HG02678 (cell line): ENCODE measurements around the gene TXNRD2.
"Not testable (repeated sequence)": the region's sequence is repeated elsewhere in the genome, so short reads cannot be mapped to it uniquely, and the experiment has no call there.

Experiments
- ATAC-seq: cut with Tn5 transposase; IDR thresholded peaks from one replicate; pipeline ENCODE4 v1.9.1; 2021; ENCODE audit warnings: mild to moderate bottlenecking, moderate library complexity; ENCODE audit not compliant: unreplicated experiment

The TXNRD2 gene

GRCh38 chr22:19928207-19928606 is 13.4 kb downstream of the TXNRD2 start:
- no peak for ATAC-seq

GRCh38 chr22:19927696-19928095 is 13.9 kb downstream of the TXNRD2 start:
- ATAC-seq = no peak

- ATAC-seq = not testable (repeated sequence)
Observed at GRCh38 chr22:19926028-19926427, 15.6 kb downstream of the TXNRD2 start.

DNA sequence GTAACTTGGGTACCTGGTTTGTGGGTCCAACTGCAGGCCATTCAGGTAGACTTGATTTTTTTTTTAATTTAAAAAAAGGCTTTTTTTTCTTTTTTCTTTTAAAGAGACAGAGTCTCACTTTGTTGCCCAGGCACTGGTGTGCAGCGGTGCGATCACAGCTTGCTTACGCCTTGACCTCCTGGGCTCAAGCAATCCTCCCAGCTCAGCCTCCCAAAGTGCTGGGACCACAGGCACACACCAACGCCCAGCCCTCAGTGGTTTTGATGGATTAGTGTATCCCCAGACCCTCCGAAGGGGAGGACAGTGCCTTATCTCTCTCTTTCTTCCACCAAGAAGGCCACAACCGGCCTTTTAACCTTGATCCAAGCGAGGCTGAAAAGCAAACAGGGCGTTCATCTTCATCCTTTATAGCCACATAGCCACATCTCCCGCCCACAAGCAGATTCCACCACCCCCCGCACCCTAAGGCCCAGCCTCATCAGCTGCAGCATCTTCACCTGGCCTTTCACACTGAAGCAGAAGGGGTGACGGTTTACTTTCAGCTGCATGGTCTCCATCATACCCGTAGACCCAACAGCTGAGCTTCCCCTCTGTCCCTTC is 17.6 kb downstream of the TXNRD2 start:
- no peak for ATAC-seq

GRCh38 chr22:19921544-19922081 is 20.0 kb downstream of the TXNRD2 start:
- no peak for ATAC-seq

GRCh38 chr22:19919701-19920363 is 21.8 kb downstream of the TXNRD2 start:
- ATAC-seq = no peak

DNA sequence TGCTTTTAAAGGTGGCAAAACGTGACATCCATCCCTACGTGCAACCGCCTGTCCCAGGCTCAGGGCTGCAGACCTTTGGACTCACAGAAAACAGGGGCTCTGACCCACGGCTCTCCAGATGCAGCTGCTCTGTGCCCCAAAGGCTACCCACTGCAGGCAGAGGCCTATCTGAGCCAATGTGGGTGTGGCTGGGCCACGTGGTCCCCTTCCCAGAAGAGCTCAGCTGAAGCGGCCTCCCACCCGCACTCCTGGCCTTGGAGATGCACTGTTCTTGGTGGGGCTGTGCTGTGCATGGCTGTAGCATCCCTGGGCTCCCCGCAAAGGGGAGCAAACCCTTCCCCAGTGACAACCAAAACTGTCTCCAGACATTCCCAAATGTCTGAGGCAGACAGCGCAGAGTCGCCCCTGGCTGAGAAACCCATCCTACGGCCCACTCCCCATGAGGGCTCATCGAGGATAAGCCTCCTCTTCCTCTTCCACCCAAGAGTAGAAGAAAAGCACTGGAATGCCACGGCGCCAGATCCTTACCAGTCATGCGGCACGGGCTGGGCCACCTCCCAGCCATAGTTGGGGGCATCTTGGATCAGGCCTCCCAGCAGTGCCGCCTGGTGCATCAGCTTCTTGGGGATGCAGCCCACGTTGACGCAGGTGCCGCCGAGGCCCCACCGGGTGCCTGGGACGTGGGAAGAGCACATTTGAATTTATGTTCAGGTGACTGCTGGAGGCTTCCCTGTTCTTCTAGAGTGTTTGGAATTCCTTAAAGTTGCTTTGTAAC is 23.1 kb downstream of the TXNRD2 start:
- ATAC-seq = no peak

DNA sequence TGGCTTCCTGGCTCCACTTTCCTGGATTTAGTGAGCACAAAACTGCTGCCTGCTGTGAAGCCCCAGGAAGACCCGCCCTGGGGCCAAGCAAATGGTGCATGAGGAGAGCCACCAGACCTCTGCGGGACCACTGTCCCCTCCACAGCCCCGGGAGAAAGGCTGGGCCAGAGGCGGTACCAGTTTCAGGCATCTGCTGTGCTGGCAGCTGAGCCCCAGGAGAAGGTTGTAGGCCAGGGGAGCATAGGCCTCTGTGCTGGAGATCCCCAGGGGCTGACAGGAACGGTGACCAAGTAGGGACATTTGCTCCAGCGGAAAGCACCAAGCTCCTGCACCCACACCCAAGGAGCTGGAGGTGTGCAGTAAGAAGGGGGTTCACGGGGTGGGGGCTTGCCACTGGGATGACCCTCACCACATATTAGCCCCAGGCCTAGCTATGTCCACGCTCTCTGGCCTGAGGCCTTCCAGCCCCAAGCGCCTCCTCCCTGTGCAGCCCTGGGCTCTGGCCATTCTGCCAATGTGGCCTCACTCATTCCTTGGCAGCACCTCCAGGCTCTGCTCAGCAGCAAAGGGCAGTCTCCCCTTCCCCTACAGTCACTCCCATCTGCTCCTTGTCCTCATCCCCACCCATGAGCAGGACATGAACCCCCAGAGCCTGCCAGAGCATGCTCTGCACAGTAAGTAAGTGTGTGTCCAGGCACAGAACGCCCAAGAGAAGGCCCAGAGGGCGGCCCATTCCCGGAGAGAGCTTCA is 24.1 kb downstream of the TXNRD2 start:
- no peak for ATAC-seq

- no peak for ATAC-seq
Observed at GRCh38 chr22:19916941-19917340, 24.7 kb downstream of the TXNRD2 start.

DNA sequence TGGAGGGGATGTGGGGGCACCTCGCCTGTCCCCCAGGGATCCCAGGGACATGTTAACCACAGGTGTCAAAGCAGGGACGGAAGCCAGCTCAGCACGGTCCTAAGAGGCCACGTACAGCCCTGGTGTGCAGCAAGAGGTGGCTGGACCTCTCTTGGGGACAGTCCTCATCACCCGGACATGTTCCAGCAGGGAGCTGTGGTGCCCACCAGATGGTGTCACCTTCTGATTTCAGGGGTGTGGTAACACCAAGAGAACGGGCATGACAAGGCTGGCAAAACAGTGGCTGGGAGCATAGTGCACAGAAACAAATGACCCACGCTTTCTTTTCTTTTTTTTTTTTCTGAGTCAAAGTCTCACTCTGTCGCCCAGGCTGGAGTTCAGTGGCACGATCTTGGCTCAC is 25.6 kb downstream of the TXNRD2 start:
- ATAC-seq = no peak

GRCh38 chr22:19915287-19915954 is 26.2 kb downstream of the TXNRD2 start:
- no peak for ATAC-seq

DNA sequence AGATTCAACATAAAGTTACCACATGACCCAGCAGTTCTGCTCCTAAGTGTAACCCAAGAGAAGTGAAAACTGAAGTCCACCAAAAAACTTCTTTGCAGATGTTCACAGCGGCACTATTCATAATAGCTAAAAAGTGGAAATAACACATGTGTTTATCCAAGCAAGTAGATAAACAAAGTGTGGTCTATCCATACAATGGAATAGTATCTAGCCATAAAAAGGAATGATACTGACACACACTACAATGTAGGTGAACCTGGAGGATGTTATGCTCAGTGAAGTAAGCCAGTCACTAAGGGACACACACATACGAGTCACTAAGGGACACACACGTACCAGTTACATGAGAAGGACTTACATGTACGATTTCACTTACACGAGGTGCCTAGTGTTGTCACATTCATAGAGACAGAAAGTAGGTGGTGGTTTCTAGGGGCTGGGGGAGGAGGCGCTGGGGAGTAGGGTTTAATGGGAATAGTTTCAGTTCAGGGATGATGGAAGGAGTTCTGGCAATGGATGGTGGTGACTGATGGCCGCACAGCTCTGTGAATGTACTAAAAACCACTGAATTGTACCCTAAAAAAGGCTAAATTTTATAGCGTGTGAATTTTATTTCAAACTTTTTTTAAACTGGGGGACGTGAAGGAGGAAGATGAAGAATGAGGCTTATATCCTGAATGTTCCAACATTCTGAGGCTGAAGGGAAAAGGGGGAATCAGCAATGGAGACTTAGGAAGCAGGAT is 27.2 kb downstream of the TXNRD2 start:
- no peak for ATAC-seq

DNA sequence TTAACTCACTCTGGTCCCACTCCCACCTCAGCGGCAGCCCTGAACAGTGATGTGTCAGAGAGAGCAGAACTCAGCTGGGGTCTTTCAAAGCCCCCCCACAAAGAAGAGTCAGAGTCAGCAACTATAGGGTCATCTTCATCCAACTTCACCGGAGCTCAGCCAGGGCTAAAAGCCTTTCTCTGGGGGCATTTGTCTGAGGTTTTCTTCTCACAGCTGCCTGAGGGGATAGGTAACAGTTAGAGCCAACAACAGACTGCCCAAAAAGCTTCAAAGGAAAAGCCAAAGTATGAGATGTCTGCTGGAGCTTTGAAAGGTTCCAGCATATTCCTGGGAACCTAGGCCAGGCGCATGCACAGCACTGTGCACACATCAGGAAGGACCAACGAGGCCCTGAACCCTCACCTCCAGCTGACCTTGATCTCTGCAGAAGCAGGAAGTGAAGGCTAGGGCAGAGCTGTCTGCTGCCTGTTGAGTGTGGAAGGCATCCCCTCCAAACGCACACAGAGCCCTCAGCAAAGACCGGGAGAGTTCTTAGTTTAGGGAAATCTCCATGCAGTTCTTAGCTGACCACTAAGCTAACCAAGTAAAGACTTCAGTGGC is 28.2 kb downstream of the TXNRD2 start:
- ATAC-seq = no peak

DNA sequence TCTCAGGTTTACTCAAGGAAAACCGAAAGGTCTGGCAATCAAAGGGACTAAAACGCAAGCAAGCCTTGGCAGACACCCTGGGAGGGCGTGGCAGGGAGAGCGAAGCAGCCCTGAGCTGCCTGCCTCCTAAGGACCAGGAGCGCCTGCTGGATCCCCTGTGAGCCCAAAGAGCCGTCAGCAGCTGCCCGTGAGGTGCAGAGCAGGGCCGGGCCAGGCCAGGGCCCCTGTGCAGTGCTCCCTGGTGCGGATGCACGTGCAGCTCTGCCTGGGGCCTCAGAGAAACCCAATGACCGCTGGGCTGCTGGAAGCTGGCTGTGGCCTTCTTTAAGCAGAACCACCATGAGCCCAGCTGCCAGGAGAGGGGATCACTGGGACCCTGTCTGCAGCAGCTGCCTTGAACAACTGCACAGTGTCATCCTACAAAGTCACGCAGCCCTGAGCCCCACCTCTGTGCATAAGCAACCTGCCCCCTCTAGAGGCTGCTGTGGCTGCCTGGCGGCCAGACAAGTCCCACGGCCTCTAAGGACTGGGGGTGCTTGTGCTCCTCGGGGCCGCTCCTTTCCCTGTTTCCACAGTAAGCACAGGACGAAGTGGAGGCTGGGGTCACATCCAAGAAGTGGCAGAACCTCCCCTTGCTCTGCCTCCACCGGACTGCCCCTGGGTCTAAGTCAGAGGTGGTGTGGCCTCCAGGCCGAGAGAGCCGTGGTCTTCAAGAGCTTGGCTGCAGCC is 29.2 kb downstream of the TXNRD2 start:
- ATAC-seq = no peak

GRCh38 chr22:19911540-19912270 is 29.9 kb downstream of the TXNRD2 start:
- ATAC-seq = no peak

- ATAC-seq = no peak
Observed at GRCh38 chr22:19910180-19910744, 31.4 kb downstream of the TXNRD2 start.

- no peak for ATAC-seq
Observed at GRCh38 chr22:19909350-19910179, 32.1 kb downstream of the TXNRD2 start.
